Natural killer cell (primary cell): Measurements from ENCODE around the gene INCA1. TPM values are rescaled to one million over a fixed set of nuclear protein-coding genes. Genes with fewer than 3 reads are reported as not detected.

ENCODE experiments used
- ATAC-seq, 3 donors: fragments of 150-1000 bp in 2 of 3; fragments of 200-7000 bp in 1 of 3; cut with Tn5 transposase; 1 replicate in 1 of 3; 2 replicates in 2 of 3; pipeline ENCODE4 v1.10.0; 2021; ENCODE audit warnings: mild to moderate bottlenecking in 2 of 3, moderate library complexity in 2 of 3
- DNase-seq, 2 donors: peaks; one replicate each; pipeline versions ENCODE4 v3.0.0 to v3.0.0-alpha.2; 2013 to 2021; ENCODE audit warnings: mixed read lengths in 1 of 2
- H3K27ac ChIP-seq: one replicate; pipeline ENCODE4 v1.5.1; 2013; ENCODE audit warnings: mild to moderate bottlenecking, low read length
- H3K27me3 ChIP-seq: one replicate; pipeline ENCODE4 v1.6.1; 2013; ENCODE audit warnings: low read length; ENCODE audit not compliant: control insufficient read depth, insufficient read depth
- H3K36me3 ChIP-seq: one replicate; pipeline ENCODE4 v1.6.1; 2013; ENCODE audit warnings: low read length; ENCODE audit not compliant: control insufficient read depth, insufficient read depth
- H3K4me1 ChIP-seq: one replicate; pipeline ENCODE4 v1.6.1; 2013; ENCODE audit warnings: low read length; ENCODE audit not compliant: control insufficient read depth, insufficient read depth
- H3K4me3 ChIP-seq: one replicate; pipeline ENCODE4 v1.5.1; 2013; ENCODE audit warnings: low read length
- H3K9me3 ChIP-seq: one replicate; pipeline ENCODE4 v1.6.1; 2013; ENCODE audit warnings: low read length; ENCODE audit not compliant: control insufficient read depth, insufficient read depth
- H3K27ac Mint-ChIP-seq, 2 donors: one replicate each; pipeline ENCODE4 v1.8.0; 2022; ENCODE audit warnings: mild to moderate bottlenecking in 2 of 2, mixed read lengths in 2 of 2, moderate library complexity in 1 of 2
- H3K27me3 Mint-ChIP-seq, 2 donors: one replicate each; pipeline ENCODE4 v1.8.0; 2022; ENCODE audit warnings: low read depth in 2 of 2, mixed read lengths in 2 of 2
- H3K36me3 Mint-ChIP-seq: one replicate; pipeline ENCODE4 v1.8.0; 2022; ENCODE audit warnings: mixed read lengths
- H3K4me1 Mint-ChIP-seq, 2 donors: one replicate each; pipeline ENCODE4 v1.8.0; 2022; ENCODE audit warnings: mixed read lengths in 2 of 2
- H3K4me3 Mint-ChIP-seq: one replicate; pipeline ENCODE4 v1.8.0; 2022; ENCODE audit warnings: mild to moderate bottlenecking, moderate library complexity, mixed read lengths
- H3K9me3 Mint-ChIP-seq, 2 donors: one replicate each; pipeline ENCODE4 v1.8.0; 2022; ENCODE audit warnings: mixed read lengths in 2 of 2
- WGBS: methylation state at CpG from one replicate; pipeline ENCODE4 v1.1.7; 2013; ENCODE audit warnings: missing lambda C conversion rate; ENCODE audit not compliant: insufficient coverage; 5-methylcytosine and 5-hydroxymethylcytosine counted together
- intact Hi-C: fragments of 100-400 bp; cut with micrococcal nuclease; formaldehyde crosslinking; loops from one replicate; pipeline ENCODE4 v1.14.2; 2022
- total RNA-seq, 4 donors: library from RNA; stranded (reverse); fragments of 120-200 nt in 1 of 4; gene quantifications; one replicate each; pipeline versions ENCODE4 v1.2.3 to v1.2.4, GENCODE V29; 2013 to 2022
- TF ChIP-seq, protein P1 (sequence below): fragments of 200-600 bp; IDR thresholded peaks from one replicate; pipeline ENCODE4 v1.8.0; 2022; ENCODE audit warnings: antibody characterized with exemption

The INCA1 gene
- total RNA-seq, 3 donors from 2014 or later (not counting 1 experiment from before 2014, with no cell fraction given): 0.39 to 0.54 TPM; not detected in 1

- TF ChIP-seq, protein P1, sequence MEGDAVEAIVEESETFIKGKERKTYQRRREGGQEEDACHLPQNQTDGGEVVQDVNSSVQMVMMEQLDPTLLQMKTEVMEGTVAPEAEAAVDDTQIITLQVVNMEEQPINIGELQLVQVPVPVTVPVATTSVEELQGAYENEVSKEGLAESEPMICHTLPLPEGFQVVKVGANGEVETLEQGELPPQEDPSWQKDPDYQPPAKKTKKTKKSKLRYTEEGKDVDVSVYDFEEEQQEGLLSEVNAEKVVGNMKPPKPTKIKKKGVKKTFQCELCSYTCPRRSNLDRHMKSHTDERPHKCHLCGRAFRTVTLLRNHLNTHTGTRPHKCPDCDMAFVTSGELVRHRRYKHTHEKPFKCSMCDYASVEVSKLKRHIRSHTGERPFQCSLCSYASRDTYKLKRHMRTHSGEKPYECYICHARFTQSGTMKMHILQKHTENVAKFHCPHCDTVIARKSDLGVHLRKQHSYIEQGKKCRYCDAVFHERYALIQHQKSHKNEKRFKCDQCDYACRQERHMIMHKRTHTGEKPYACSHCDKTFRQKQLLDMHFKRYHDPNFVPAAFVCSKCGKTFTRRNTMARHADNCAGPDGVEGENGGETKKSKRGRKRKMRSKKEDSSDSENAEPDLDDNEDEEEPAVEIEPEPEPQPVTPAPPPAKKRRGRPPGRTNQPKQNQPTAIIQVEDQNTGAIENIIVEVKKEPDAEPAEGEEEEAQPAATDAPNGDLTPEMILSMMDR: no peak
- H3K9me3 Mint-ChIP-seq: no peaks in the 10 kb centered on the region
- ATAC-seq: no peak
- Histone ChIP-seq H3K4me1 (peaks cover 26% of the 10 kb centered on the region), H3K27ac (peak within 1 kb of the TSS; percentile 97), H3K9me3 (no peaks in the 10 kb centered on the region), H3K27me3 (no peaks in the 10 kb centered on the region), H3K4me3 (peak within 1 kb of the TSS; percentile 56), H3K36me3 (peaks cover 17% of the 10 kb centered on the region)
- H3K27ac Mint-ChIP-seq: peak within 1 kb of the TSS; percentile 87 to 93
- H3K27me3 Mint-ChIP-seq: peaks cover 0 to 2% of the 10 kb centered on the region in 2 donors
- WGBS: 66% methylated on average over 6 of the region's 7 CpGs
- no peak for DNase-seq
- peaks cover 26 to 33% of the 10 kb centered on the region in 2 donors for H3K4me1 Mint-ChIP-seq
- H3K4me3 Mint-ChIP-seq: peak within 1 kb of the TSS; percentile 87
- intact Hi-C loops: no loop called here
- H3K36me3 Mint-ChIP-seq: peaks cover 7% of the 10 kb centered on the region
Measured at GRCh38 chr17:4950746-4951204, 46.5 kb downstream of the INCA1 start, which contains the start of gene ENO3. Gene ENO3, plus strand, starts transcription at chr17:4951119. Its CDS starts 711 bp downstream, at chr17:4951830.

DNA sequence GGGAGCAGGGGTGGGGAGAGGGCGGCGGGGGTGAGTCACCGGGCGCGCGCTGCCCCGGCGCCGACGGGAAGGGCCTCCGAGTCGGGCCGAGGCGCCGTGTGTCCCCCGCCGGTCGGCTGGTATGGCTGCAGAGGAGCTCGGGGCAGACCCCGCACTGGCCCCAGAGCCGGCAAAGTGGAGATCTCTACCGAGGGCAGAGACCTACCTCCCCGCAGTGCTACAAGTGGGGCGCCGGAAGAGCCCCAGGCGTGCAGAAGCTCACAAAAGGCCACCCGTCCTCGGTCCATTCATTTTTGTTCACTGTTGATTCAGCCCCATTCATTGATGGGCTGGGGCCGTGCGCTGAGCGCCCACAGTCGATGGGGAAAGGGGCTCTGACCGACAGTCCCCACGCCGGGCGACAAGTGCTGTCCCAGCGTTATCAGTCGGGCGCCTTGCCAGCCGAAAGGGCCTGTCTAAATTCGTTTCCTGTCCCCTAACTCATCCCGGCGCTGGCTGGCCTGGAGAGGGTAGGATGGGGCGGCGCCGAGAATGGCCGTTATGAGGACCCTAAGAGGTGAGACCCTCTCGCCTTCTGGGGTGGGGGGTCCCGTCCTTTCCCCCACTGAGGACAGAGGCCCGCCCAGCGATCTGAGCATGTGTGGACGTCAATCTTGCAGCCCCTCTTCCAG, 47.1 kb downstream of the INCA1 start:
- Mint-ChIP-seq H3K27me3 (peaks cover 0 to 2% of the 10 kb centered on the region in 2 donors), H3K4me1 (peaks cover 32 to 39% of the 10 kb centered on the region in 2 donors), H3K36me3 (peaks cover 12% of the 10 kb centered on the region), H3K4me3 (peak overlapping the region; percentile 87), H3K9me3 (no peaks in the 10 kb centered on the region), H3K27ac (peak overlapping the region; percentile 87 to 93)
- 6% methylated on average over 52 of the region's 52 CpGs for WGBS
- DNase-seq (no peak), ATAC-seq (peak; percentile 13 to 21 (median 17))
- TF ChIP-seq, protein P1: no peak
- Histone ChIP-seq H3K4me1 (peaks cover 32% of the 10 kb centered on the region), H3K27ac (peak overlapping the region; percentile 97), H3K27me3 (no peaks in the 10 kb centered on the region), H3K9me3 (no peaks in the 10 kb centered on the region), H3K4me3 (peak overlapping the region; percentile 56), H3K36me3 (peaks cover 22% of the 10 kb centered on the region)
- intact Hi-C loops: no loop called here

DNA sequence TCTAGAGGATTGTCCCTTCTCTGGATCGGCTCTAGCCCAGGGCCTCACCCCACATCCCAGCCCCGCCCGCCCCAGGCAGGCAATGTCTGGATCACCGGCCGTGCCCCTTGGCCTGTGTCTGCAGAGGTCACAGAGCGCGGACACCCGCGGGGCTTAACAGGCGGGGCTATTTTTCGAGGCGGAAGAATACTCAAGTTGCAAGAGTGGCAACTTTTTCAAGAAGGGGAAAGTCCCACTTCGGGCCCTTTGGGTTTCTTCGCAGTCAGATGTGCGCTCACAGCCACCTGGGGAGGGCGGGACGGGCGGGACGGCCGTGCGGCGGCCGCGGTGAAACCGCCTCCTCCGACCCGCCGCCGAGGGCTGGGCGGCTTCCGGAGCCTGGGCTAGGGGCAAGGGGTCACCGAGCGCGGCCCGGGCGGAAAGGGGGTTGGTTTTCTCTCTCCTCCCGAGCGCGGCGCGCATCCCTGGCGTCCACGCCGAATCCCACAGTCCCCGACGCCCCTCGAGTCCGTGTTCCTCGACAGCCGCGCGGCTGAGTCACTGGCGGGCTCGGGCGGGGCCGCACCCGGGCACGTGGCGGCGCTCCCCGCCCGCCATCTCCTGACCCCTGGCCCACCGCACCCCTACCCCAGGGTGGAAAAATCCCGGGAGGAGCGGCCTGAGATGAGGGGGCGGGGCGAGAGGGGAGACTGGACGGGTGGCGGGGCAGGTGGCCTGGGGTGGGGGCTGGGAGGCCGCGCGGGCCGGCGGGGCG, 47.8 kb downstream of the INCA1 start:
- peaks cover 29% of the 10 kb centered on the region for H3K36me3 ChIP-seq
- H3K4me3 Mint-ChIP-seq: peak overlapping the region; percentile 74
- H3K27ac Mint-ChIP-seq: peak overlapping the region; percentile 87 to 93
- H3K4me1 ChIP-seq: peaks cover 39% of the 10 kb centered on the region
- intact Hi-C loops: loop anchor here (5.0 kb wide), 1 partner anchor 468 kb away; the partner anchor contains the start of gene NUP88
- TF ChIP-seq, protein P1: no peak
- no peaks in the 10 kb centered on the region for H3K27me3 ChIP-seq
- H3K36me3 Mint-ChIP-seq: peaks cover 14% of the 10 kb centered on the region
- H3K4me3 ChIP-seq: peak overlapping the region; percentile 99
- no peaks in the 10 kb centered on the region for H3K9me3 Mint-ChIP-seq
- H3K9me3 ChIP-seq: no peaks in the 10 kb centered on the region
- under 1% methylated on average over 67 of the region's 75 CpGs for WGBS
- H3K27me3 Mint-ChIP-seq: peaks cover 0 to 2% of the 10 kb centered on the region in 2 donors
- peak; percentile 31 to 68 (median 56) for ATAC-seq
- DNase-seq: peak; percentile 79 to 93
- H3K4me1 Mint-ChIP-seq: peaks cover 39 to 46% of the 10 kb centered on the region in 2 donors
- H3K27ac ChIP-seq: peak overlapping the region; percentile 97
